Amniotic epithelial cell (primary cell): ENCODE results near the gene S100A9.
"Not testable (repeated sequence)": the region's sequence is repeated elsewhere in the genome, so short reads cannot be mapped to it uniquely, and the experiment has no call there.

Source experiments
- DNase-seq: peaks from one replicate; pipeline ENCODE4 v3.0.0-alpha.2; 2010; ENCODE audit warnings: low read depth

Gene S100A9

DNA sequence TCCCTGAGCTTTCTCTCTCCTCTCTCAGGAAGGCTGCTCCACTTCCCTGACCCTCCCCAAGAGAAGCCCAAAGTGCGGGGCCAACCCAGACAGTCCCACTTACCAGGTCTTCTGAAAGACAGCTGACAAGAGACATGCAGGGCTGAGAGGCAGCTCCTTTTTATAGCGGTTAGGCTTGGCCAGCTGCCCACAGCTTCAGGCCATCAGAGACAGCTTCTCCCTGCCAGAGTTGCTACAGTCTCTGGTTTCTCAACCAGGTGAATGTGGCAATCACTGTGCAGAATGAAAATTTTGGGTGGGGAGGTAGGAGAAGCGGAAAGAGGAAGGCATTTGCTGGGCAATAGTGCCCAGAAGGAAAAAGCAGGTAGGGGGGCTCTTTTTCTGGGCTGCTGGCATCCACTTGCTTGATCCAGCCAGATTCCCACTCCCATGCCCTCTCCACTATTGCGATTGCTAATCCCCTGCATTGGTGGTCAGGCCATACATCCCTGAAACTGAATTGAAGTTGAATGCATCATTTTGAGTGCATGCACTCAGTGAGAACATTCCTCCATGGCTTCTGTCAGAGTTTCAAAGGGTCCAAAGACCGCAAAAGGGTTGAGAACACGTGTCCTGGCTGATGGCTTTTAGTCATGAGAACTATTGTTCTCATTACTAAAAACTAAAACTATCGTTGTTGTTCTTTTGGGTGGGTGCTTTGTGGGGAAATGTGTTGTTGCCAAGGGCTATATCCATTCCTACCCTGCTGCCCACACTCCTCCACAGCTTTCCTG is 33.5 kb downstream of the S100A9 start, which contains the start of gene S100A8:
Gene S100A8, minus strand, starts transcription at position 136 of the 773 bp plus-strand sequence. CDS start 538 bp downstream, outside the sequence.
- peak; percentile 26 for DNase-seq

DNA sequence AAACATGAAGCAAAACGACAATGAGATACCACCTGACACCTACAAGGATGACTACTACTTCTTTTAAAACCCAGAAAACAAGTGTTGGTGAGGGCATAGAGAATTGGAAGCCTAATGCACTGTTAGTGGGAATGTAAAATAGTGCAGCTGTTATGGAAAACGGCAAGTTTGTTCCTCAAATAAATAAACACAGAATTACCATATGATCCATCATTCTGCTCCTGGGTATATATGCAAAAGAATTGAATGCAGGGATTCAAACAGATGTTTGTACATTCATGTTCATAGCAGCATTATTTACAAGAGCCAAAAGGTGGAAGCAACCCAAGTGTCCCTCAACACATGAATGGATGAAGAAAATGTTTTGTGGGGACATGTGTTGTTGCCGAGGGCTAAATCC is 34.6 kb downstream of the S100A9 start:
- DNase-seq, result no peak

DNA sequence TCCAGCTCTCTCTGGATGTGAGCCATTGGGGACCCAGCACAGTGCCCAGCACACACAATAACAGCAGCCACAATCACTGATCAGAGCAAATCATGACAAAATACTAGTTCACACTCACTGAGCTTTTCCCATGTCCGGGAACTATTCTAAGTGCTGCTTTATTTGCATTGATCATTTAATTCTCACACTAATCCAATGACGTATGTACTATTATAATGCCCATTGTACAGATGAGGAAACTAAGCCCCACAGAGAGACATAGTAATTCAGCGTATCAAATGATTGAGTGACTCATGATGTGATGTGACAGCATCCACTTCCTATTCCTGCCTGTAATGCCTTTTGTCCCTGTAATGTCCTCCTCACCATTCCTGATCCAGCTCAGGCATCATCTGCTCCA is 35.2 kb downstream of the S100A9 start:
- no peak for DNase-seq

DNA sequence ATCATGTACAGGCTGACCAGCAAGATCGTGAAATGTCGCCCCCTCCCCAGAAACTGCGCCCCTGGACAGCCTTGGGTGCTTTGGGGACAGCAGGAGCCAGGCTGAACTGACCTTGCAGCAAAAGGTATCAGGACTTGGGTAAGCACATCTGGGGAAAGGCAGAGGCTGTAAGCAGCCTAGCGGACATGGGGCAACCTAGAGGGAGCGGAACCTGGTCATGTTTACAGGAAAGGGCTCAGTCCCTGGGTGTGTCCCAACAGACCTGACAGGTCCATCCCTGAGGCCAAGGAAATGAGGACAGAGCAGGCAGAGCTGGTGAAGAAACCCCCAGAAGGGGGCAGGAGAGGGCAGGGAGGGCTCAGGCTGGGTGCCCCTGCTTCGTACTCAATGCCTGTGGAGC is 36.3 kb downstream of the S100A9 start:
- DNase-seq, result no peak

- DNase-seq, result no peak
Observed at GRCh38 chr1:153394391-153394790, 36.7 kb downstream of the S100A9 start.

- no peak for DNase-seq
Observed at GRCh38 chr1:153395136-153395685, 37.6 kb downstream of the S100A9 start.

DNA sequence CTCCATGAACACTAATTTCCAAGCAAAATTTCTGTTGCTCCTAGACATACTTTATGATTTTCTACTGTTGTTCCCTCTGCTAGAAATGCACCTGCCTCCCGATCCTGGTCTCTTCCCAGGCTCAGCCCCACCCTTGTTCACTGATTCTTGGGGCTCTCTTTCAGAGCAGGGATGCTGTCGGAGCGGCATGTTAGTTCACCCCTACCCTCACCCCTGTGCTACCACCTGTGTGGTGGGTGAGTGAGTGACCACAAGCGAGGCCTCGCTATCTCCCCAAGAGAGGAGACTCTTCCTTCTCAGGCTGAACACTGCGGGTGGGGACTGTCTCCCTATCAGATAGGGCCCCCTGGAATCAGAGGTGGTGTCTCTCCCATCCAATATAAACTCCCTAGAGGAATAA is 38.1 kb downstream of the S100A9 start:
- no peak for DNase-seq

- no peak for DNase-seq
Observed at GRCh38 chr1:153396461-153396860, 38.8 kb downstream of the S100A9 start.

GRCh38 chr1:153397051-153397923 is 39.6 kb downstream of the S100A9 start:
- DNase-seq, result no peak

DNA sequence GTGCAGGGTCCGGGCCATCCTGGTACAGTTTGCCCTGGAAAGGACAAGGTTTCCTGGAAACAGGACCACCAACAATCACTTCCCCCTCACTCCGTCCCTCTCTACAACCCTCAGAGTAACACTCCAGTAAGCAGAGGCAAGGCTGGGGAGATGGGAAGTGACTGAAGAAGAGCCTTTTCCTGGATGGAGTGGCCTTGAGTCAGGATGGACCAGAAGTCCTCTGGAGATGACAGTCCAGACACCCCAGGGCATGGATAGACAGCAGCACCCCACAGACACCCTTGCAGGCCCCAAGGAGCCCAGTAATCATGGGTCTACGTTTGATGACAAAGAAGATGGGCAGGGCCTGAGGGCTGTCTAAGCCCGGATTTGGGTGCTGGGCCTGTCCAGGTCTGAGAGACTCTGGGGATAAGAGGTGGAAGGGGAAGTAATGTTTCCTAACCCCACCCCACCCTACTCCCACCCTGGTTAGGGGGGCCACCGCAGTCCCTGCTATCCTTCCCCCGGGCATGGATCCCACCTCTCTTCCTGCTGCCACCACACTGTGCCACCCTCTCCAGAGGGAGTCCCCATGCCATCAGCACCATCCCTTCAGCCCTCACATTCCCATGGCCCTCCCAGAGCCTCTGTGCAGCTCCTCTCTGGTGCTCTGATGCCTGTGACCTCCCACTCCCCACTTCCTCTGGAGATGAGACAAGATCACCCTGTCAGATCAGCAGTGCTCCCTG is 40.4 kb downstream of the S100A9 start:
- no peak for DNase-seq

GRCh38 chr1:153399401-153400055 is 41.9 kb downstream of the S100A9 start:
- DNase-seq, result no peak

GRCh38 chr1:153400244-153400643 is 42.6 kb downstream of the S100A9 start:
- no peak for DNase-seq

- no peak for DNase-seq
Observed at GRCh38 chr1:153401461-153401860, 43.8 kb downstream of the S100A9 start.

DNA sequence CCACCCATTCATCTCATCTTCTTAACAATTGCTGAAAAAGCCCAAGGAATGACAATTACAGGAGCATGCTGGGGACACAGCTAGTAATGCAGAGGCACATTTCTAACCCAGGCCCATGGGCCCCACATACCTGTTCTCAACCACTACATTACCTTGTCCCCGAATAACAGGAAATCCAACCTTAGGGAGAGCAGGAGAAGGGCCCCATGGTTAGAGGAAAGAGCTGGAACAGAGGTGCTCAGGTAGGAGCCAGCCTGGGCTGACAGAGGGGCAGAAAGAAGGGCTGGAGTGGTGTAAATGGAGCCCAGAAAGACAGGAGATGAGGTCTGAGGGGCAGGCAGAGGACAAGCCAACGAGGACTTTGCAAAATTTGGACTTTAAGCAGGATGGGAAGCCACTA is 44.6 kb downstream of the S100A9 start:
- no peak for DNase-seq

DNA sequence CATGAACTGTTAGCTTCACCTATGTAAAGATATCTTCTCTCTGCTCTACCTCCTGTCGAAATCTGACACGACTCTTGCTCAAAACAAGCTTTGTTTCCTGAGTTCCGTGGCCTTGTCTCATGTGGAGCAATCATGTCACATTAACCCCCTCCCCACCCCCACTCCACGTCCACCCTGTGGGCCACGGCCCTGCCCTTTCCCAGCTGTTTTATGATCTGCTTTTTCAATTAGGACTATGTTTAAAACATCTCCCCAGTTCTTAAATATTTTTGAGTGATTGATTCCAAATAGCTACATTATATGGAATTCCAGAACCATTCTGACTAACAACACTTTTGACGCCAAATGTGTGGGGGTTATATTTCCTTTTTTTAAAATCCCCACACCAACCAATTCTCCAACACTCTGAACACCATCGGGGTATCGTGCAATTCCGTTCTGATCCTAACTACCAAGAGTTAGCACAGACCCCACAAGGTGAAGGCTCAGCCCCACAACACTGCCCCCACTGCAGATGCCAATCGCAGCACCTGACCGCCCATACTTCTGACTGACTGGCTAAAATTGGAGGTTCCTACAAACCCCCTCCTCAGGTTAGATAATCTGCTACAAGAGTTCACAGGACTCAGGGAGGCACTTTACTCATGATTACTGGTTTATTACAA is 45.9 kb downstream of the S100A9 start:
- no peak for DNase-seq

GRCh38 chr1:153404086-153404635 is 46.5 kb downstream of the S100A9 start:
- DNase-seq, result no peak

DNA sequence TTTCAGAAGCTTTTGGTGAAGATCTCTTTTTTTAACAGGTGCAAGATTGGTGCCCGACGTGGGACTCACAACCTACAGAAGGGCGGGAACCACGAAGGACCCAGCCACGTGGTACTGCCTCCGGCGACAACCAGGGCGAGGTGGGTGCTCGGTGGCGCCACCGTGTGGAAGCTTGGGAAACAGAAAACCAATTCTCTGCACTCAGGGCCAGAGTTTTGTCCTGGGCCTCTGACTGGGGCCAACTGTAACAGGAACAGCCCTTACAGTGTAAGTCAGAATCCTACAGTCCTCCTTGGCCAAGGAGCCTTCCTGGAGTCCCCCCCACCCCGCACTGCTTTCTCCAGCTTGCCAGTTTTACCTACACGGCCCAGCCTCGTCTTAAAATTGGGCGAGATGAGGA is 47.1 kb downstream of the S100A9 start:
- DNase-seq, result no peak

GRCh38 chr1:153405825-153406599 is 48.4 kb downstream of the S100A9 start:
- not testable (repeated sequence) for DNase-seq

GRCh38 chr1:153407274-153407673 is 49.6 kb downstream of the S100A9 start:
- not testable (repeated sequence) for DNase-seq
